Measurements from ENCODE around the gene CD244. TPM values are rescaled to one million over a fixed set of nuclear protein-coding genes. Genes with fewer than 3 reads are reported as not detected.

Gene CD244, protein sequence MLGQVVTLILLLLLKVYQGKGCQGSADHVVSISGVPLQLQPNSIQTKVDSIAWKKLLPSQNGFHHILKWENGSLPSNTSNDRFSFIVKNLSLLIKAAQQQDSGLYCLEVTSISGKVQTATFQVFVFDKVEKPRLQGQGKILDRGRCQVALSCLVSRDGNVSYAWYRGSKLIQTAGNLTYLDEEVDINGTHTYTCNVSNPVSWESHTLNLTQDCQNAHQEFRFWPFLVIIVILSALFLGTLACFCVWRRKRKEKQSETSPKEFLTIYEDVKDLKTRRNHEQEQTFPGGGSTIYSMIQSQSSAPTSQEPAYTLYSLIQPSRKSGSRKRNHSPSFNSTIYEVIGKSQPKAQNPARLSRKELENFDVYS
- not detected in 2 replicates for polyA plus RNA-seq
- not detected in 2 replicates for polyA minus RNA-seq

DNA sequence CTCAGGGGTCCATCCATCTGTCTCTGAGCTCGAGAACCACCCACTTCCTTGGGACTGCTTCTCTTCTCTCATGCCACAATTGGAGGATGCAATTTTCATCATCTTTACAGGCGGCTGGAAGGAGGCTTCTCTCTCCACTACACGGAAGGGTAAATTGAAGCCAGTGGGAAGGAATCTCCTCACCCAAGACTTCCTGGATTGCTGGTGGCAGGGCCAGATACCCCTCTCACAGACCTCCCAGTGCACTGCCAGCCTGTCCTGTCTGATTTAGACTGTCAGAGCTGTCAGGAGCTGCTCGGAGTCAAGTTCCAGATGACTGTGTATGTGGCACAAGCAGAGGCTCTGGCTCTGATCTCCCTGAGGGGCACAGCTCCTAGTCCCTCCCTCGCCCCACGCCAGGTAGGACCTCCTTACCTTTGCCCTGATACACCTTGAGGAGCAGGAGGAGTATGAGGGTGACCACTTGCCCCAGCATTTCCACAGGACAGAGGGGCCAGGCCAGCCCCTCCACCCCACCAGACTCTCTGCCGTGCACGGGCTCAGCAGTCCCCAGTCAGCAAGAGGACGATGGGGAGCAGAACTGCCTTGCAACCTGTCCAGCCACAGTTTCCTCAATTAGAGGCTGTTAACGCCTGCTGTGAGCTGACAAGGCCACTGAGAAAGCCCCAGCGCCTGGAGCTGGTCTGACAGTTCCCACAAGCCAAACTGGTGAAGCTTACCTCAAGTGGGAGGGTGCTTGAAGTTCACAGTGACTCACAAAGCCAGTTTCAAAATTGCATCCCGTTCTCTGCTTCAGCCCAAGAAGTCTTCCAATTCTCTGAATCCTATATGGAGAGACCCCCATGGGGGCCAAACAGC lies at the start of gene CD244:
Gene CD244 (minus strand): TSS at position 685 of the 858 bp plus-strand sequence. CDS start 210 bp downstream, at position 475.
- TF ChIP-seq TAF1 (IDR thresholded peaks at IDR 0.05; ENCODE audit: low read depth), result no peak
- no peak for TF ChIP-seq MXI1 (conservative IDR thresholded peaks at IDR 0.05; ENCODE audit: poor library complexity, severe bottlenecking)
- TF ChIP-seq, protein P1, sequence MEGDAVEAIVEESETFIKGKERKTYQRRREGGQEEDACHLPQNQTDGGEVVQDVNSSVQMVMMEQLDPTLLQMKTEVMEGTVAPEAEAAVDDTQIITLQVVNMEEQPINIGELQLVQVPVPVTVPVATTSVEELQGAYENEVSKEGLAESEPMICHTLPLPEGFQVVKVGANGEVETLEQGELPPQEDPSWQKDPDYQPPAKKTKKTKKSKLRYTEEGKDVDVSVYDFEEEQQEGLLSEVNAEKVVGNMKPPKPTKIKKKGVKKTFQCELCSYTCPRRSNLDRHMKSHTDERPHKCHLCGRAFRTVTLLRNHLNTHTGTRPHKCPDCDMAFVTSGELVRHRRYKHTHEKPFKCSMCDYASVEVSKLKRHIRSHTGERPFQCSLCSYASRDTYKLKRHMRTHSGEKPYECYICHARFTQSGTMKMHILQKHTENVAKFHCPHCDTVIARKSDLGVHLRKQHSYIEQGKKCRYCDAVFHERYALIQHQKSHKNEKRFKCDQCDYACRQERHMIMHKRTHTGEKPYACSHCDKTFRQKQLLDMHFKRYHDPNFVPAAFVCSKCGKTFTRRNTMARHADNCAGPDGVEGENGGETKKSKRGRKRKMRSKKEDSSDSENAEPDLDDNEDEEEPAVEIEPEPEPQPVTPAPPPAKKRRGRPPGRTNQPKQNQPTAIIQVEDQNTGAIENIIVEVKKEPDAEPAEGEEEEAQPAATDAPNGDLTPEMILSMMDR (IDR thresholded peaks at IDR 0.05; ENCODE audit: poor library complexity, severe bottlenecking), result no peak
- TF ChIP-seq EZH2 (IDR thresholded peaks at IDR 0.05; ENCODE audit: borderline replicate concordance, insufficient read depth, low read length, poor library complexity, severe bottlenecking), result no peak
- no peak for TF ChIP-seq RAD21 (conservative IDR thresholded peaks at IDR 0.05)
- TF ChIP-seq POLR2AphosphoS5 (IDR thresholded peaks at IDR 0.05), result no peak
- no peak for TF ChIP-seq EP300 (conservative IDR thresholded peaks at IDR 0.05; ENCODE audit: poor library complexity, severe bottlenecking)
- TF ChIP-seq, protein P2, sequence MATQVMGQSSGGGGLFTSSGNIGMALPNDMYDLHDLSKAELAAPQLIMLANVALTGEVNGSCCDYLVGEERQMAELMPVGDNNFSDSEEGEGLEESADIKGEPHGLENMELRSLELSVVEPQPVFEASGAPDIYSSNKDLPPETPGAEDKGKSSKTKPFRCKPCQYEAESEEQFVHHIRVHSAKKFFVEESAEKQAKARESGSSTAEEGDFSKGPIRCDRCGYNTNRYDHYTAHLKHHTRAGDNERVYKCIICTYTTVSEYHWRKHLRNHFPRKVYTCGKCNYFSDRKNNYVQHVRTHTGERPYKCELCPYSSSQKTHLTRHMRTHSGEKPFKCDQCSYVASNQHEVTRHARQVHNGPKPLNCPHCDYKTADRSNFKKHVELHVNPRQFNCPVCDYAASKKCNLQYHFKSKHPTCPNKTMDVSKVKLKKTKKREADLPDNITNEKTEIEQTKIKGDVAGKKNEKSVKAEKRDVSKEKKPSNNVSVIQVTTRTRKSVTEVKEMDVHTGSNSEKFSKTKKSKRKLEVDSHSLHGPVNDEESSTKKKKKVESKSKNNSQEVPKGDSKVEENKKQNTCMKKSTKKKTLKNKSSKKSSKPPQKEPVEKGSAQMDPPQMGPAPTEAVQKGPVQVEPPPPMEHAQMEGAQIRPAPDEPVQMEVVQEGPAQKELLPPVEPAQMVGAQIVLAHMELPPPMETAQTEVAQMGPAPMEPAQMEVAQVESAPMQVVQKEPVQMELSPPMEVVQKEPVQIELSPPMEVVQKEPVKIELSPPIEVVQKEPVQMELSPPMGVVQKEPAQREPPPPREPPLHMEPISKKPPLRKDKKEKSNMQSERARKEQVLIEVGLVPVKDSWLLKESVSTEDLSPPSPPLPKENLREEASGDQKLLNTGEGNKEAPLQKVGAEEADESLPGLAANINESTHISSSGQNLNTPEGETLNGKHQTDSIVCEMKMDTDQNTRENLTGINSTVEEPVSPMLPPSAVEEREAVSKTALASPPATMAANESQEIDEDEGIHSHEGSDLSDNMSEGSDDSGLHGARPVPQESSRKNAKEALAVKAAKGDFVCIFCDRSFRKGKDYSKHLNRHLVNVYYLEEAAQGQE (IDR thresholded peaks at IDR 0.05; ENCODE audit: borderline replicate concordance), result no peak
- TF ChIP-seq SMC3 (conservative IDR thresholded peaks at IDR 0.05; ENCODE audit: poor library complexity), result no peak
- H3K27ac ChIP-seq (ENCODE audit: low read length), result no peak within 1 kb of the TSS
- no peaks in the 10 kb centered on the region for H3F3A ChIP-seq (ENCODE audit: insufficient read depth, low read length, poor library complexity, severe bottlenecking)
- no peak within 1 kb of the TSS for H2AFZ ChIP-seq (ENCODE audit: low read depth, low read length)
- no peak within 1 kb of the TSS for H3K4me3 ChIP-seq (ENCODE audit: low read length)
- no peaks in the 10 kb centered on the region for H3K27me3 ChIP-seq (ENCODE audit: insufficient read depth, low read depth, low read length)
- no peak within 1 kb of the TSS for H3K4me2 ChIP-seq (ENCODE audit: low read length)
- no peaks in the 10 kb centered on the region for H4K20me1 ChIP-seq (ENCODE audit: insufficient read depth)
- no peaks in the 10 kb centered on the region for H3K9me3 ChIP-seq (ENCODE audit: low read length)
- no peak within 1 kb of the TSS for H3K9ac ChIP-seq (ENCODE audit: low read length)
- H3K36me3 ChIP-seq (ENCODE audit: insufficient read depth, low read length), result no peaks in the 10 kb centered on the region
- H3K79me2 ChIP-seq (replicated peaks; ENCODE audit: insufficient read depth, low read length), result no peaks in the 10 kb centered on the region
- no peaks in the 10 kb centered on the region for H3K9me2 ChIP-seq (ENCODE audit: insufficient read depth, low read length)

DNA sequence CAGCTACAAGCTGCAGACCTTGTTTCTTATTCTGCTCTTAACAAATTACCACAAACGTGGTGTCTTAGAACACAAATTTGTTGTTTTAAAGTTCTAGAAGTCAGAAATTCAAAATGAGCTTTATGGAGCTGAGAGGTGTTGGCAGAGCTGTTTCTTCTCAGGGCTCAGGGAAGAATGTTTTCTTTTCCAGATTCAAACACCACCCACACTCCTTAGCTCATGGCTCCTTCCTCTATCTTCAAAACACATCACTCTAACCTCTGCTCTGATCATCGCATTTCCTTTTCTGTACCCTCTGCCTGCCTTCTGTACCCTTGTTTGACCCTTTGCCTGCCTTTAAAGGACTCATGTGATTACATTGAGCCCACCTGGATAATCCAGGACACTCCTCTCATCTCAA lies 49.2 kb upstream of the CD244 start:
- Histone ChIP-seq H3K4me2 (ENCODE audit: low read length) (no peak overlapping the region), H3F3A (ENCODE audit: insufficient read depth, low read length, poor library complexity, severe bottlenecking) (no peaks in the 10 kb centered on the region), H3K27ac (ENCODE audit: low read length) (no peak overlapping the region), H3K36me3 (ENCODE audit: insufficient read depth, low read length) (no peaks in the 10 kb centered on the region), H4K20me1 (ENCODE audit: insufficient read depth) (no peaks in the 10 kb centered on the region), H3K79me2 (replicated peaks; ENCODE audit: insufficient read depth, low read length) (no peaks in the 10 kb centered on the region), H3K9me2 (ENCODE audit: insufficient read depth, low read length) (no peaks in the 10 kb centered on the region), H2AFZ (ENCODE audit: low read depth, low read length) (no peak overlapping the region), H3K9me3 (ENCODE audit: low read length) (no peaks in the 10 kb centered on the region), H3K4me3 (ENCODE audit: low read length) (no peak overlapping the region), H3K9ac (ENCODE audit: low read length) (no peak overlapping the region), H3K27me3 (ENCODE audit: insufficient read depth, low read depth, low read length) (no peaks in the 10 kb centered on the region)
- TF ChIP-seq POLR2AphosphoS5 (IDR thresholded peaks at IDR 0.05) (no peak), EP300 (conservative IDR thresholded peaks at IDR 0.05; ENCODE audit: poor library complexity, severe bottlenecking) (no peak), EZH2 (IDR thresholded peaks at IDR 0.05; ENCODE audit: borderline replicate concordance, insufficient read depth, low read length, poor library complexity, severe bottlenecking) (no peak), SMC3 (conservative IDR thresholded peaks at IDR 0.05; ENCODE audit: poor library complexity) (no peak), RAD21 (conservative IDR thresholded peaks at IDR 0.05) (no peak), MXI1 (conservative IDR thresholded peaks at IDR 0.05; ENCODE audit: poor library complexity, severe bottlenecking) (no peak)
- TF ChIP-seq, protein P2 (IDR thresholded peaks at IDR 0.05; ENCODE audit: borderline replicate concordance), result no peak
- TF ChIP-seq, protein P1 (IDR thresholded peaks at IDR 0.05; ENCODE audit: poor library complexity, severe bottlenecking), result no peak

Measured in neural cell (in vitro differentiated cells).